ENCODE data around the gene OSBPL5.

Gene OSBPL5

DNA sequence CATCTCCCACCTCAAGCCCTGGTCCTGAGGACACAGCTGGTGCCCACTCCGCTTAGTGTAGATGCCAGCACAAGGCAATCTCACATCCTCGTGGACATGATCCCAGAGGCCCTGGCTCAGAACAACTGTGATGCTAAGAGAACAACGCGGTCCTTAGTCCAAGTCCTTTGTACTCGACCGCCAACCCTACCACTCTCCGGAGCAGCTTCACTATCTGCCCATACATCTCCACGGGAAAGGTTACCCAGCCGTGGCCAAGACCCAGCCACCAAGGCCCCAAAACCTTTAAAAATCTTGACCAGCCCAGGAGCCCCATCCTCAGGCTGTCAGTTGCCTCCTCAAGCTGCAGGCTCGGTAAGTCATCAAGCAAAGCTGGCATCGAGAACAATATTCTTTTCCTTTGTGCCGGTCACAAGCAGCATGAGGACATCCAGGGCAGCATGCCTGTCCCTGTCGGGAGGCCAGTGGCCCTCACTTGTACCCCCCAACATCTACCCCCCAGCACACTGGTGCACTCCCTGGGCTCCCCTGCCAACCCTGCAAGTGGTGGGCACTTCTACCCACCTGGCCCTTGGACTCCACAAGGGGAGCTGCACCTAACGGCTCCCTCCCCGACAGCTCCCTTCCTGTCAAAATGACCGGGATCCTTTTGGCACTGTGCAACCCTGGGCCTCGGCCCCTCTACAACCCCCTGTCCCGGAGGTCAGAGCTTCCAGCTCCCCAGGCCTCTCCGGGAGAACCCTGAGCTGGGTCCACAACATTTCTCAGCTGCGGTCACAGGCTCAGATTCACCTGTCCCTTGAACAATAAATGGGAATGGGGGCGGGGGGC is 2.5 kb downstream of the OSBPL5 start:
- DNase-seq = no peak

DNA sequence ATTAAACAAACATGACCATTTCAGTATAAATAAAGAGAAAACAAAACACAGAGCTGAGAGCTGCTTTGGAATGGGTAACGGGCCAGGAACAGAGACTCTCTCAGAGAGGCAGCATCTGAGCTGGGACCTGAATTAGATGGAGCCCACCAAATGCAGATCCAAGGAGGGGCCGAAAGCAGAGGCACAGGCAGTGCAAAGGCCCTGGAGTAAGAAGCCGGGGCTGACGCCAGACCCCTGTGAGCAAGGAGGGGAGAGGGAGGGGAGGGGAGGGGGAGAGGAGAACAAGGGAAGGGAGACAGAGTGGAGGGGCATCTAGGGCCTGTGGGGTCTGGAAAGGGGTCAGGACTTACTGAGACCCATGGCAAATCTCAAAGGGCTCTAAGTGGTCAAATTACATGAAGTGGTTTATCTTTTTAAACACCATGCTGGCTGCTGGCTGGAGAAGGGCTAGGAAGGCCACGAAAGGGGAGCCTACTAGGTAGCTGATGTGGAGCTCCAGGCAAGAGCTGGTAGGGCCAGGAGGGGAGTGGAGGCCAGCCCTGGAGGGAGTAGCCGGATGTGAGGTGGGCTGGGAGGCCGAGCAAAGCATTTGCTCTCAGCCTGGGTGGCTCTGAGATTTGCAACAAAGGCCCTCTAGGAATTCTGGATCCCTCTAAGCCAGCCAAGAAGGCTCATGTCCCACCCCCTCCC is 3.2 kb downstream of the OSBPL5 start:
- no peak for DNase-seq

DNA sequence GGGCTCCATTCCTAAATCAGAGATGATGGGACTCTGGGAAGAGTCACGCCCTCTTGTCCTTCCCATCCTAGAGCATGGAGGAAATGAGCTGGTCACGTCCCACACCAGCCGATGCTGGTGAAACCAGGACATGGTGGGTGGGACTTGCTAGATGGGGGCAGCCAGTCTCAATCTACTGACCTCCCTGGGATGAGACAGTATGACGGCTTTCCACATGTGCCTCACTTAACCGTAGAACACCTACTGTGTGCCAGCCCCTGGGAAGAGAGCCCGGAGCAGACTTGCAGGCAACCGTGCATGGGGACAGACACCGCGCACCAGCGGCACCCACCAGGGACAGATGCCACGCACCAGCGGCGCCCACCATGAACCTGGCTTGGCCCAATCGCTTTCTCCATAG is 3.8 kb downstream of the OSBPL5 start:
- no peak for DNase-seq

DNA sequence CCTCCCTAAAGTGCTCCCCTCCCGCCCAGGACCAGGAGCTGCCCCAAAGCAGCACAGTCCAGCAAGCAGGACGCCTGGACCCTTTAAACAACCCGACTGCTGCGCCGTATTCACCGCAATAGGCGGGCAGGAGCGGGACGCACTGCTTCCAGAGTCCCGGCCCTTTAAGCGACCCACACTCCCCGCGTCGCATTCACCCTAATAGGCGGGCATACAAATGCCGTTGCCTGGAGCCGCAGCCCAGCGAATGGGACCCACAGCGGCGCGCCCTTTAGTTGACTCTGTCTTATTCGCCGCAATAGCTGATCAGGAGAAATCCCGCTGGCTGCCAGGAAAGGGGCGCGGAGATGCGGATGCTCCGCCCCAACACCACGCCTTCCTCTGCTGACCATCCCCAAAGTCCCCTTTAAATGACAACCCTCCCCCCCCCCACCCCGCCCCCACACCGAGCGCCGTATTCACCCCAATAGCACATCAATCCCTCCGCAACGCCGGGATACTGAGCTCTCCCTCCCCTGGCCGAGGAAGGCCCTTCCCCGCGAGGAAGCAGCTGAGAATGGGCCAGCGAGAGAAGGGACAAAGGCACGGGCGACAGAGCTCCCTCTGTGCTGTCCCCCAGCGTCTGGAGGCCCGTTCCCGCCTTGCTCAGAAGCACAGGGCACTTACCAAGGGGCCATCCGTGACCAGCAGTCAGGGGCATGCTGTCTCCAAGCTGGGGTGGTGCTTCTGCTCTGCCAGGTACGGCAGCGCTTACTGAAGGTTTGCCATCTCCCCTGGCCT is 4.7 kb downstream of the OSBPL5 start:
- DNase-seq = peak; percentile 58

DNA sequence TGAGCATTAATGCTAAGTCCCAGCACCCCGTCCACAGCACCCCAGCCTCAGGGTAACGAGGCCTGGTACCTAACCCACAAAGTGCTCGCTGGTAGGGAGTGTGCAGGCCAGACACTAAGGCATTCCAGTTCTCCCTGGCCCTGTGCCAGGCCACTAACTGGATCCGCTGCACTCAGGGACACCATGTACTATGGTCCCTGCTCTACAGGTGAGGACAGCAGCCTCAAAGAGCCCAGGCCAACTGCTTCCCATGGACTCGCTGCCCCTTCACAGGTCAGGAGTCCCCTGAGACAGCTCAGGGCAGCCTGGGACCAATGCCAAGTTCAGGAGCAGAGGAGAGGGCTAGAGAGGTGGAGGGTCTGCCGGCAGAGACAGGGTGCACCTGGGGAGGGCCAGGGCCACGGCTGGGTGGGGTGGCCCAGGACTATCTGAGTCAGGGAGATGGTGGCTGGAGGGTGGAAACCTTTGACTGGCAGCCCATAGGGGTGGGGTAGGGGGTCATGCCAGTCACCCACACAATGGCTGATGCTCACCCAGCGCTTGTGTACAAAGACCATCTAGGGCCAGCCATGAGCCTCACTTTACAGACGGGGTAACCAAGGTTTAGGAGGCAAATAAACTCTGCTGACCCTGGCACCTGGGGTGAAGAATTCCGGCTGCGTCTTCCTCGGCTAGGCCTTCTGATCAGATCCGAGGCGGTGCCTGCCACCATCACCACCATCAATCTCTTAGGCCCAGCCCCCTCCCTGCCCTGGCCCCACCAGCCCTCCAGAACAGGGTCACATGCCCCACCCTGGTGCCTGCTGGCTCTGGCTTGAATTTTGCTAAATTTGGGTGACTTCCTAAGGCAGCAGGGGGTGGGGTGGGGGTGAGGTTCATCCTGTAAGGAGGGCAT is 5.6 kb downstream of the OSBPL5 start:
- no peak for DNase-seq

DNA sequence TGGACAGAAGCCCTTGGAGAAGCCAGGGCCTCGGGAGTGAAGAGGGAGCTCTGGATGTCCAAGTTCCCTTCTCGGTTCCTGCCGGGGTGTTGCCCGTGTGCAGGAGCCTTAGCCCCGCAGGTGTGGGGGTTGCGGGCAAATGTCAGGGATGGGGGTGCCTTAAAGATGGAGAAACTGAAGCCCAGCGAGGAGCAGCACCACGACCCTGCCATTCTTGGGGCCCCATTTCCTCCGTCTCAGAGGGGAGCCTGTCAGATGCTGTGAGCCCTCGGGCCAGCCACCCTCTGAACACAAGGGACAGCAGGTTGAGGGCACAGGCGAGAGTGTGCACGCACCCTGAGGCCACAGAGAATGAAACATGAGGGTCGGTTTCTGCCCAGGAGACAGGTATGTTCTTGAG is 6.3 kb downstream of the OSBPL5 start:
- no peak for DNase-seq

DNA sequence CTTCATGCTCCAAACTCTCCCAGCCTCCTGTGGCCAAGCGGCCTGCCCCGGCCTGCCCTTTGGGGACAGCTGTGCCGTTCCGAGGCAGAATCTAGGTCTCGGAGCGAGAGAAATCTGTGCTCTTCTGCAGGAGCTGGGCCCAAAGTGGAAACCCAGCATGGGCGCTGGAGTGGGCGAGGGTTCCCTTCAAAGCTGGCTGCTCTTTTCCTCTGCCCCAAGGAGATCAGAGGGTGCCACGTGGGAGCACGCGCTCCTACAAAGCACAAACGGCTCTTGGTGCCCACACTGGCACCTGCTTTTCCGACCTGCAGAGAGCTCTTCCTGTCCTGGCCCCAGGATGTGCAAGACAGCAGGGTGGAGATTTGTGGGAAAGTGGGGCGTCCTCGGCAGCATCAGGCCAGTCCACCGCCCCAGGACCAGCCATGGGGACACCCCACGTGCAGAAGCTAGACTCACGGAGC is 6.9 kb downstream of the OSBPL5 start:
- DNase-seq = no peak

DNA sequence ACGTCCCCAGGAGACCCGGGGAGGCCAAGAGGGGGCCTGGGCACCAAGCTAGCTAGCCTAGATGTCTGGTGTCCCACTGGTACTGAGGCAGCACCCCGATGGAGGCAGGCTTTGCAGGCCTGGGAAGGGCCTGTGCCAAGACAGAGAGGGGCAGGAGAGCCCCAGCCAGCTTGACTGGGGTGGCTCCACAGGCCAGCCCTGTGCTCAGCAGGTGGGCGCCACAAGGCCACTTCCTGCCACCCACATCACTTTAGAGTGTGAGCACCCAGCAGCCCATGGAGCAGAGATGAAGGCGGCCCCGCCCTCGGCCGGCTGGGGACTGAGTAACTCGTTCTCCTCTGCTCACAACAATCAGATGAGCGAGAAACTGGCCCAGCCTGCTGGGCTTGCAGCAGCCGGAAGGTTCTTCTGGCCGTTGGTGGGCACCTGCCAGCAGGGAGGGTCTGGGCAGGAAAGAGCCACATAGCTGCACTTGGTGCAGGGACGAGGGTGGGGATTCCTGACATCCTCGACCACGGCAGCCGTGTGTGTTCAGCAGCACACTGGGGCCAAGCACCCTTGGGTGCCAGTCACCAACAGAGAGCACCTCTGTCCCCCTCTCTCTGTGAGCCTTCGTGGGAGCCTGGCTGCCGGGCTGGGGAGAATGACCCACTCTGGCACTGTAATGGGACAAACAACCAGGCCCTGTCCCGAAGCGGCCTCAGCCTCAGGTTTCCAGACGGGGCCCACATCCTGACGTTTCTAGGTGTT is 7.6 kb downstream of the OSBPL5 start:
- DNase-seq = no peak

DNA sequence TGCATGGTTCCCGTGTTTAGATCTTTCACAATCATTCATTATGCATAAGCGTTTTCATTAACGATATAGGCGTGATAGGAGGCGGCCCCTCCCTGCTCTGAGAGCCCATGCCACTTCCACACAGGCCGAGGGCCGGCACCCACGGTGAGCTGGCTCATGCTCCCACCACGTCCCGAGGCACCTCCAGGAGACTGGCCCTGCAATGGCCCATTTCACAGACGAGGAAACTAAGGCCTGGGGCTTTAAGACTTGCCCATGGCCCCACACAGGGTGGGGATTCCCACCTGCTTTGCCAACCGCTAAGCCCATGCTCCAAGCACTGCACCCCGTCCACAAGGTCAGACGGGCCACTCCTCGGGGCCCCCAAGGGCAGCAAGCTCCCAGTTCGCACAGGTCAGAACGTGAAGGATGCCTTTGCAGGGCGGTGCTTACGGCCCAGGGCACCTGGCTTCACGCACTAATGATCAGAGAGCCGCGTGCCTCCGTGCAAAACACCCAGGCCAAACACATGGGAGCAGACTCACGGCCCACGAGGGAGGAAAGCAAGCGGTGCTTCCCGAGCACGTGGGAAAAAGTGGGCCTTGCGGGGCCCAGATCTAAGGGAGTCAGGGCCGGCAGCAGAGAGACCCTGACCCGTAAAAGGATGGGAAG is 8.3 kb downstream of the OSBPL5 start:
- DNase-seq = no peak

DNA sequence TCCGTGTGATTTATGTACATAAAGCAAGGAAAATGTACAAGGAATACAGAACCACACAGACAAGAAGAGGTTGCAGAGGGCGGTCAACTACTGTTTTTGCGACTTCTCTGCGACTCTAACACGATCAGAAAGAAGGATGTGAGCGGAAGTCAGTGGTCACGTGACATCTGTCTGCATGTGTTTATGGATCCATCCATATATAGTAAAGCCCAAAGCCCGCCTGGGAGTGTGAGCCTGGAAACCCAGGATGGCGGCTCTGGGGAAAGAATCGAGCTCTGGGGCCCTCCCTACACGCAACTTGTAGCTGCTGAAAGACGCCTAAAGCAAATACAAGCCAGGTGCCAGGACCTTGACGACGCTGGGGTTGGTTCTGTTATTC is 8.8 kb downstream of the OSBPL5 start:
- DNase-seq = no peak

DNA sequence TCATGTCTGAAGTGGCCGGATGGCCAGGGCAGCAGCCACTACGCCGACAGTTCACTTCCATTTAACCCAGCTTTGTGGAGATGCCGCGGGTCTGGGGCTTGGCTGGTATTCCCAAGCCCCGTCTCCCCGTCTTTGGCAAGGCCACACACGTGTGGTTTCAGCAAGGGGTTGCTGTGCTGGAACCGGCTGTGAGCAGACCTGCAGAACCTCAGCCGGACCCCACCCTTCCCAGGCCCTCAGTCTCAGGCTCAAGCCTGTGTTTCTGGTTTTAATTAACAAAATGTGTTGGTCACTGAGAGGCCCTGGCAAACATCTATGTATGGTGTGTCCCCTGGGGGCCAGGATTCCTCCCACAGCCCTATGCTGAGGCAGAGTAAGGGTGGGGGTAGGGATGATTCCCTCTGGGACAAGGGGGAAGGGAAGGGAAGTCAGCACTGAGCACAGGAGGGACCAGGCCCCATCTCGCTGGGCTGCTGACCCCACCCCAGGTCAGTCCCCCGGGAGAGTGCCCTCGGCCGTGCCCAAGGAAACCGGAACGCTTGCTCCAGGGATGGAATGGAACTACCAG is 9.3 kb downstream of the OSBPL5 start:
- no peak for DNase-seq

DNA sequence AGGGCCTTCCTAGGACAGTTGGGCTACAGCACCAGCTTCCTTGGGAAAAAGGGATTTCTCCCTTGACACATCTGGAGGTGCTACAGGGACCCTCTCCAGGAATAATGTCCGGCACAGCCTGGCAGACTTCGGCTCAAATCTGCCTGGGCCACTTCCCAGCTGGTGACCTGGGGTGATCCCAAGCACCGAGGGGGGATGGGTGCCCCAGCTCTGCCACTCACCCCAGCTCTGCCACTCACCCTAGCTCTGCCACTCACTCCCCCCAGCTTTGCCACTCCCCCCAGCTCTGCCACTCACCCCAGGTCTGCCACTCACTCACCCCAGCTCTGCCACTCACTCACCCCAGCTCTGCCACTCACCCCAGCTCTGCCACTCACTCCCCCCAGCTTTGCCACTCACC is 9.9 kb downstream of the OSBPL5 start:
- DNase-seq = no peak

DNA sequence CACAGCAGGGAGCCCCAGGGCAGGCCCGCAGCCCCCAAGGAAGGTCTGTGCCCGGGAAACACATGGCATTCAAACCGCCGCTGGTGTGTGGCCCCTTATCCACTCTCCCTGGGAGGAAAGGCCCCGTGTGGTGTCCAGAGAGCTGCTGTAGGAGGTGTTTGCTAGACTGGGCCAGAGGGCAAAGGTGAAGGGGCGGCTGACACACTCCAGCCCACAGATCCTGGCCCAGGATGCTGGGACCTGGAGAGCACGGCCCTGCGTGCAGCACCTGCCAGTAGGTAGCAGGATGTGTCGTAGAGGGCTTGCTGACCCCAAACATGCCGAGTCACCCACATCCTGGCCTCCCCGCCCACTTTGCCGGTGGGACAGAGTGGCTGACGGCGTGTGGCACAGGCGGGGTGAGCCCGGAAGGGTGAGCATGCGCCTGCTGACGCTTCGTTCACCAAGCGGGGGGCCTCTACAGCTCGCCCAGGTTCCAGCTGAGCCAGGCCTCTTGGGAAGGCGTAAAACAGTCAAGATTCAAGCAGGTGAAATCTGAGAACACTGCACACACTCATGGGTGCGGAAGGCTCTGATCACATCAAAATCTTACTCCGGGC is 11.0 kb downstream of the OSBPL5 start:
- no peak for DNase-seq

DNA sequence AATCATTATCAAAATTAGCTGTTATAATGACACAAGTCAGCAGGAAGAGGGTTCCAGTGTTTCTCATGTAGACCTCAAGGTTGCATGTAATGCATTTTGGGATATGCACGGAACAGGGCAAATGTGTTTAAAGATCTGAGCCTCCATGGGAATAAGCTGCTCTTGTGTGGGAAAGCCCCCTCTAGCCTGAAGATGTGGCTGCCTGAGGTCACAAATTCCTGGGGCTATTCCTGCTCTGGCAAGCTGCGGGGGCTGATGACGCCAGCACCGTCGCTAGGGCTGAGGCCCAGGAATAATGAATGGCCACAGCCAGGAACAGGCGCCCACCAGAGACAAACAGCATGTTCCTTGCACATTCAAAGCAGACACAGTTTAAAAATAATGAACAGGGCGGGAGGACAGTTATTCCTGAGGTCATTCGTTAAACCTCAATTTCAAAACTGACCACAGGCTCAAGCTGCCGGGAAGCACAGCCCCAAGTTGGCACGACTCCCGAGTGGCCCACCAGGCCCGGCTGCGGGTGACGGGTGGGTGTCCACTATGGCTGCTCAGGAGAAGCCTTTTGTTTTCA is 11.7 kb downstream of the OSBPL5 start:
- no peak for DNase-seq

DNA sequence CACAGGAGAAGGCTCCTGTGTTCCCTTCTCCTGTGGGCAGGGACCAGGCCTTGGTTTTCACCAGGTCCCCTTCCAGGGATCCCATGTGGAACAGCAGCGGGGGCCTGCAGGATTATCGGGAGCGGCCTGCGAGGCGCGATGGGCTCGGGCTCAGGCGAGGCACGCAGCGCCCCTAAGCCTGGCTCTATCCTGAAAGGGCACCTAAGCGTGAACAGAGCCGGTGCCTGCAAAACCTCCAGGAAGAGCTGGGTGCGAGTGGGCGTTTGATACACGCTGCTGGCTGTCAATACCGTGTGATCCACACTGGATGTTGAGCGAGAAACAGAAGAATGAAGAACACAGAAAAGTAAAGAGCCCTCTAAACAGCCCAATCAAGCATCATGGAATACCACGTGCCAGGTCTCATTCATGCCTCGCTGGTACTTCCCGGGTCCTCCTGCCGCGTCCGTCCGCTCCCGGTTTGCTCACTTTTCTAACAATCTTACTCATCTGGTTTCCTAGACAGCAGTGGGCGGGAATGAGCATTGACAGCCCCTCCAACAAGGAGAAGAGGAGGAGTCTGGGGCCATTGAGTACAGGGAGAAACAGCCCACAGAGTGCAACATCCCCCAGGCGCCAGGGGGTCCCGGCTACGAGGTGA is 12.5 kb downstream of the OSBPL5 start:
- no peak for DNase-seq

DNA sequence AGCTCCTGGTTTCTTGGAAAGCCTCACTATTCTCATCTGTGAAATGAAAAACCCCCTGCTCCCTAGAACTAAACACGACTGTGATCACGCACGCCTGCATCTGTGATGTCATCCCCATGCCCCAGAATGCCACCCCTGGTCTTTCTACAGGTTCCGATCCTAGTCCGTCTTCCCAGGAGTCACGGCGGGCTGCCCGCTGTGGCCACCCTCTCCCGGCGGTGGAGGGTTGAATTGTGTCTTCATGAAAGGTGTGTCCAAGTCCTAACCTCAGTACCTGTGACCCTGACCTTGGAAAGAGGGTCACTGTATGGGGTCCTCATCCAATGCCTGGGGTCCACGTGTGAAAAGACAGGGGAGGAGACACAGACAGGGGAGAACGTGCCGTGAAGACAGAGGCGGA is 14.4 kb downstream of the OSBPL5 start:
- no peak for DNase-seq

DNA sequence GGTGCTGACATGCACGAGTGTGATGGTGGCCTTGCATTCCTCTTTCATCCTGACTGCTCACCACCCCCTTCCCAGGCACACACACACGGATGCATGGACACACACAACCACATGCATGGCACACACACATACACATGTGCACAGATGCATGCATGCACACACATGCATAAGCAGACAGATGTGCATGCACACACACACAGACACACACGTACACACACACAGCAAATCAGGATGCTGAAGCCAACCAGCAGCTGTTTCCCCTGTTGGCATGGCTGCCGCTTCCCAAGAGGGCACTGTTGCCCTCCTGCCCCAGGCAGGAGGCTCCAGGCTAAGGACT is 15.3 kb downstream of the OSBPL5 start:
- DNase-seq = no peak

DNA sequence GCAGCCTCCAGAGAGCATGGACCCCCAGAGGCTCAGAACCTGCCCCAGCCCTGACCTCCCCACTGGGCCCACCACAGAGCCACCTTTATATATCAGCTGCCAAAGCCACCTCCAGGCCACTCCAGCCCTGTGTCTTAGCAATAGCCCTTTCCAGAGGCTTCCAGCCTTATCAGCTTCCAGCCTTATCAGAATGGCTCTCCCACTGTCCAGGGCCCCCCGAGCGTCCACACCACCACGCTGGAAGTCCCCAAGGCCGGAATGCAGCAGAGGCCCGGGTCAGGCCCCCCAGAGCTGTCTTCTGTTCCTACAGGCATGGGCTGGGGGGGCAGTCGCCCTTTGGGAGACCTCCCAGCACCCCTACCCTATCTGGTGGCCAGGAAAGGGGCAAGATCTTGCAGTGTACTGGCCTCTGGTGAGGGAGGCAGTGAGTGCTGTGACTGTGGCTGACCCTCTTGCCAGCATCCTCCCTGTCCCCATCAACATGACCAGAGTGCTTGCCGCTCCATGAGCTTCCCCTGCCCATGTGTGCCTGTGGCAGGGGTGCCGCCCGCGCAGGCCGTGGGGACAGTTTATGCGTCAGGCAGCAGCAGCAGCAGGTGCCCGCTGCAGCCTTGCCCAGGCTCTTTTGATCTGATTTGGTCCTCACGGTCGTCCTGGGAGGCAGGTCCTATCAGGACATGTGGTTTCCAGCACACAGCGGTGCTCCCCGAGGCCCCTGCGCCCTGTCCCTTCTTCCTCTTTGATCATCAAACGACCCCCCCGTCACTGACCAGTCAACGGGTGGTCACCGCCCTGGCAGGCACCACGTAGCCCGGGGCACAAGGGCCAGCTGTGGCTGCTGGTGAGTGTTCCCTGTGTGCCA is 15.9 kb downstream of the OSBPL5 start:
- no peak for DNase-seq

Measured in stimulated activated CD4-positive, alpha-beta T cell treated with anti-CD3 and anti-CD28 coated beads, Interleukin-15, amount 100 ng/mL, for 24 hours (primary cell).